Measurements from ENCODE around the gene SCAMP4.
"Not testable (repeated sequence)": the region's sequence is repeated elsewhere in the genome, so short reads cannot be mapped to it uniquely, and the experiment has no call there.

DNA sequence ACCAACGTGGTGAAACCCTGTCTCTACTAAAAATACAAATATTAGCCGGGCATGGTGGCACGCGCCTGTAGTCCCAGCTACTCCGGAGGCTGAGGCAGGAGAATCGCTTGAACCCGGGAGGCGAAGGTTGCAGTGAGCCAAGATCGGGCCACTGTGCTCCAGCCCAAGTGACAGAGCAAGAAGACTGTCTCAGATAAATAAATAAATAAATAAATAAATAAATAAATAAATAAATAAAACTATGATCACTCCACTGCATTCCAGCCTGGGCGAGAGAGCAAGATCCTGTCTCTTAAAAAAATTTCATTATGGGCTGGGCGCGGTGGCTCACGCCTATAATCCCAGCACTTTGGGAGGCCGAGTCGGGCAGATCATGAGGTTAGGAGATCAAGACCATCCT, 18.8 kb upstream of the SCAMP4 start:
- peak; percentile 42; the same call in 1 of the 2 replicates for TF ChIP-seq ZNF214 (tag by site-specific recombination; IDR thresholded peaks at IDR 0.05; ENCODE audit: borderline replicate concordance)
- TF ChIP-seq, protein P1, sequence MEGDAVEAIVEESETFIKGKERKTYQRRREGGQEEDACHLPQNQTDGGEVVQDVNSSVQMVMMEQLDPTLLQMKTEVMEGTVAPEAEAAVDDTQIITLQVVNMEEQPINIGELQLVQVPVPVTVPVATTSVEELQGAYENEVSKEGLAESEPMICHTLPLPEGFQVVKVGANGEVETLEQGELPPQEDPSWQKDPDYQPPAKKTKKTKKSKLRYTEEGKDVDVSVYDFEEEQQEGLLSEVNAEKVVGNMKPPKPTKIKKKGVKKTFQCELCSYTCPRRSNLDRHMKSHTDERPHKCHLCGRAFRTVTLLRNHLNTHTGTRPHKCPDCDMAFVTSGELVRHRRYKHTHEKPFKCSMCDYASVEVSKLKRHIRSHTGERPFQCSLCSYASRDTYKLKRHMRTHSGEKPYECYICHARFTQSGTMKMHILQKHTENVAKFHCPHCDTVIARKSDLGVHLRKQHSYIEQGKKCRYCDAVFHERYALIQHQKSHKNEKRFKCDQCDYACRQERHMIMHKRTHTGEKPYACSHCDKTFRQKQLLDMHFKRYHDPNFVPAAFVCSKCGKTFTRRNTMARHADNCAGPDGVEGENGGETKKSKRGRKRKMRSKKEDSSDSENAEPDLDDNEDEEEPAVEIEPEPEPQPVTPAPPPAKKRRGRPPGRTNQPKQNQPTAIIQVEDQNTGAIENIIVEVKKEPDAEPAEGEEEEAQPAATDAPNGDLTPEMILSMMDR (tag by site-specific recombination; IDR thresholded peaks at IDR 0.05), result not testable (repeated sequence)
- TF ChIP-seq, protein P2, sequence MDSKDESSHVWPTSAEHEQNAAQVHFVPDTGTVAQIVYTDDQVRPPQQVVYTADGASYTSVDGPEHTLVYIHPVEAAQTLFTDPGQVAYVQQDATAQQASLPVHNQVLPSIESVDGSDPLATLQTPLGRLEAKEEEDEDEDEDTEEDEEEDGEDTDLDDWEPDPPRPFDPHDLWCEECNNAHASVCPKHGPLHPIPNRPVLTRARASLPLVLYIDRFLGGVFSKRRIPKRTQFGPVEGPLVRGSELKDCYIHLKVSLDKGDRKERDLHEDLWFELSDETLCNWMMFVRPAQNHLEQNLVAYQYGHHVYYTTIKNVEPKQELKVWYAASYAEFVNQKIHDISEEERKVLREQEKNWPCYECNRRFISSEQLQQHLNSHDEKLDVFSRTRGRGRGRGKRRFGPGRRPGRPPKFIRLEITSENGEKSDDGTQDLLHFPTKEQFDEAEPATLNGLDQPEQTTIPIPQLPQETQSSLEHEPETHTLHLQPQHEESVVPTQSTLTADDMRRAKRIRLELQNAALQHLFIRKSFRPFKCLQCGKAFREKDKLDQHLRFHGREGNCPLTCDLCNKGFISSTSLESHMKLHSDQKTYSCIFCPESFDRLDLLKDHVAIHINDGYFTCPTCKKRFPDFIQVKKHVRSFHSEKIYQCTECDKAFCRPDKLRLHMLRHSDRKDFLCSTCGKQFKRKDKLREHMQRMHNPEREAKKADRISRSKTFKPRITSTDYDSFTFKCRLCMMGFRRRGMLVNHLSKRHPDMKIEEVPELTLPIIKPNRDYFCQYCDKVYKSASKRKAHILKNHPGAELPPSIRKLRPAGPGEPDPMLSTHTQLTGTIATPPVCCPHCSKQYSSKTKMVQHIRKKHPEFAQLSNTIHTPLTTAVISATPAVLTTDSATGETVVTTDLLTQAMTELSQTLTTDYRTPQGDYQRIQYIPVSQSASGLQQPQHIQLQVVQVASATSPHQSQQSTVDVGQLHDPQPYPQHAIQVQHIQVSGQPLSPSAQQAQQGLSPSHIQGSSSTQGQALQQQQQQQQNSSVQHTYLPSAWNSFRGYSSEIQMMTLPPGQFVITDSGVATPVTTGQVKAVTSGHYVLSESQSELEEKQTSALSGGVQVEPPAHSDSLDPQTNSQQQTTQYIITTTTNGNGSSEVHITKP (tag by site-specific recombination; IDR thresholded peaks at IDR 0.05), result not testable (repeated sequence)
- TF ChIP-seq, protein P3, sequence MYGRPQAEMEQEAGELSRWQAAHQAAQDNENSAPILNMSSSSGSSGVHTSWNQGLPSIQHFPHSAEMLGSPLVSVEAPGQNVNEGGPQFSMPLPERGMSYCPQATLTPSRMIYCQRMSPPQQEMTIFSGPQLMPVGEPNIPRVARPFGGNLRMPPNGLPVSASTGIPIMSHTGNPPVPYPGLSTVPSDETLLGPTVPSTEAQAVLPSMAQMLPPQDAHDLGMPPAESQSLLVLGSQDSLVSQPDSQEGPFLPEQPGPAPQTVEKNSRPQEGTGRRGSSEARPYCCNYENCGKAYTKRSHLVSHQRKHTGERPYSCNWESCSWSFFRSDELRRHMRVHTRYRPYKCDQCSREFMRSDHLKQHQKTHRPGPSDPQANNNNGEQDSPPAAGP (tag by site-specific recombination; IDR thresholded peaks at IDR 0.05), result not testable (repeated sequence)
- TF ChIP-seq, protein P4, sequence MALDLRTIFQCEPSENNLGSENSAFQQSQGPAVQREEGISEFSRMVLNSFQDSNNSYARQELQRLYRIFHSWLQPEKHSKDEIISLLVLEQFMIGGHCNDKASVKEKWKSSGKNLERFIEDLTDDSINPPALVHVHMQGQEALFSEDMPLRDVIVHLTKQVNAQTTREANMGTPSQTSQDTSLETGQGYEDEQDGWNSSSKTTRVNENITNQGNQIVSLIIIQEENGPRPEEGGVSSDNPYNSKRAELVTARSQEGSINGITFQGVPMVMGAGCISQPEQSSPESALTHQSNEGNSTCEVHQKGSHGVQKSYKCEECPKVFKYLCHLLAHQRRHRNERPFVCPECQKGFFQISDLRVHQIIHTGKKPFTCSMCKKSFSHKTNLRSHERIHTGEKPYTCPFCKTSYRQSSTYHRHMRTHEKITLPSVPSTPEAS (tag by site-specific recombination; IDR thresholded peaks at IDR 0.05), result not testable (repeated sequence)

Measured in HEK293 (cell line).